ENCODE measurements around the gene HBZ.
"Not testable (repeated sequence)": the region's sequence is repeated elsewhere in the genome, so short reads cannot be mapped to it uniquely, and the experiment has no call there.

DNA sequence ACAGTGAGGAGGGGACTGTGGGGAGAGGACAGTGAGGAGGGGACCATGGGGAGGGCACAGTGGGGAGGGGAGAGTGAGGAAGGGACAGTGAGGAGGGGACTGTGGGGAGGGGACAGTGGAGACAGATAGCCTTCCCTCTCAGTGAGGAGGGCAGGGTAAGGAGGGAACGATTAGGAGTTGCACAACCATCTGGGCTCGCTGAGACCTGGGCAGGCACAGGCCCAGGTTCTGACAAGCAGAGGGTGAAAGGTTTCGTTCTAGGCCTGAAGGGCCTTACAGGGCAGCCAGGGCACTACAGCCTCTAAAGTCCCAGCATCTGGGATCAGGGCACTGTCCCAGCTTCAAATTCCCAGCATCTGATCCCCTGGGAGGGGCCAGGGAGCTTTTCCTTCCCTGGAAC lies 11.3 kb downstream of the HBZ start:
- TF ChIP-seq, protein P1, sequence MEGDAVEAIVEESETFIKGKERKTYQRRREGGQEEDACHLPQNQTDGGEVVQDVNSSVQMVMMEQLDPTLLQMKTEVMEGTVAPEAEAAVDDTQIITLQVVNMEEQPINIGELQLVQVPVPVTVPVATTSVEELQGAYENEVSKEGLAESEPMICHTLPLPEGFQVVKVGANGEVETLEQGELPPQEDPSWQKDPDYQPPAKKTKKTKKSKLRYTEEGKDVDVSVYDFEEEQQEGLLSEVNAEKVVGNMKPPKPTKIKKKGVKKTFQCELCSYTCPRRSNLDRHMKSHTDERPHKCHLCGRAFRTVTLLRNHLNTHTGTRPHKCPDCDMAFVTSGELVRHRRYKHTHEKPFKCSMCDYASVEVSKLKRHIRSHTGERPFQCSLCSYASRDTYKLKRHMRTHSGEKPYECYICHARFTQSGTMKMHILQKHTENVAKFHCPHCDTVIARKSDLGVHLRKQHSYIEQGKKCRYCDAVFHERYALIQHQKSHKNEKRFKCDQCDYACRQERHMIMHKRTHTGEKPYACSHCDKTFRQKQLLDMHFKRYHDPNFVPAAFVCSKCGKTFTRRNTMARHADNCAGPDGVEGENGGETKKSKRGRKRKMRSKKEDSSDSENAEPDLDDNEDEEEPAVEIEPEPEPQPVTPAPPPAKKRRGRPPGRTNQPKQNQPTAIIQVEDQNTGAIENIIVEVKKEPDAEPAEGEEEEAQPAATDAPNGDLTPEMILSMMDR (conservative IDR thresholded peaks at IDR 0.05 in 1 of 2, IDR thresholded peaks at IDR 0.05 in 1 of 2; ENCODE audit: low read depth in 1 of 2, low read length in 2 of 2) = not testable (repeated sequence)
- TF ChIP-seq EZH2 (IDR thresholded peaks at IDR 0.05; ENCODE audit: low read length, missing control alignments) = not testable (repeated sequence)
